Measurements from ENCODE around the gene KCTD21.

DNA sequence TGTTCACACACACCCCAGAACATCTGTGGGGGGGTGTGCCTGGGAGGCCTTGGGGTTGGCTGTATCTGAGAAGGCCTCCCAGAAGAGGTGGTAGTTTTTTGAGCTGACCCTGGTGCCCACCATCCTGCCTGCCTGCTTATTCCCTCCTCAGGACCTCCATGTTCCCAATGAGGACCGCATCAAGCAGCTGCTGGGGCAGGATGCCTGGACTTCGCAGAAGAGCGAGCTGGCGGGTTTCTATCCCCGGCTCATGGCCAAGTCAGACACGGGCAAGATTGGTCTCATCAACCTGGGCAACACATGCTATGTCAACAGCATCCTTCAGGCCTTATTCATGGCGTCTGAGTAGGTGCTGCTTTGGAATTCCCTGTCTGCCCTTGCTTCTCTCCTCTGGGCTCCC, 17.3 kb upstream of the KCTD21 start:
- no peak for TF ChIP-seq ISL1 (CRISPR knock-in tag; IDR thresholded peaks at IDR 0.05)
- no peak for TF ChIP-seq RARB (CRISPR knock-in tag; IDR thresholded peaks at IDR 0.05)
- TF ChIP-seq, protein P1, sequence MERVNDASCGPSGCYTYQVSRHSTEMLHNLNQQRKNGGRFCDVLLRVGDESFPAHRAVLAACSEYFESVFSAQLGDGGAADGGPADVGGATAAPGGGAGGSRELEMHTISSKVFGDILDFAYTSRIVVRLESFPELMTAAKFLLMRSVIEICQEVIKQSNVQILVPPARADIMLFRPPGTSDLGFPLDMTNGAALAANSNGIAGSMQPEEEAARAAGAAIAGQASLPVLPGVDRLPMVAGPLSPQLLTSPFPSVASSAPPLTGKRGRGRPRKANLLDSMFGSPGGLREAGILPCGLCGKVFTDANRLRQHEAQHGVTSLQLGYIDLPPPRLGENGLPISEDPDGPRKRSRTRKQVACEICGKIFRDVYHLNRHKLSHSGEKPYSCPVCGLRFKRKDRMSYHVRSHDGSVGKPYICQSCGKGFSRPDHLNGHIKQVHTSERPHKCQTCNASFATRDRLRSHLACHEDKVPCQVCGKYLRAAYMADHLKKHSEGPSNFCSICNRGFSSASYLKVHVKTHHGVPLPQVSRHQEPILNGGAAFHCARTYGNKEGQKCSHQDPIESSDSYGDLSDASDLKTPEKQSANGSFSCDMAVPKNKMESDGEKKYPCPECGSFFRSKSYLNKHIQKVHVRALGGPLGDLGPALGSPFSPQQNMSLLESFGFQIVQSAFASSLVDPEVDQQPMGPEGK (CRISPR knock-in tag; IDR thresholded peaks at IDR 0.05; ENCODE audit: borderline replicate concordance), result no peak
- TF ChIP-seq TCF4 (CRISPR knock-in tag; IDR thresholded peaks at IDR 0.05; ENCODE audit: borderline replicate concordance), result no peak
- no peak for TF ChIP-seq ARNTL (CRISPR knock-in tag; IDR thresholded peaks at IDR 0.05; ENCODE audit: borderline replicate concordance, low read depth)
- no peak for TF ChIP-seq POU6F1 (CRISPR knock-in tag; IDR thresholded peaks at IDR 0.05; ENCODE audit: borderline replicate concordance, low read depth)
- no peak for TF ChIP-seq ZFP30 (CRISPR knock-in tag; IDR thresholded peaks at IDR 0.05)
- TF ChIP-seq ESRRG (CRISPR knock-in tag; IDR thresholded peaks at IDR 0.05), result no peak
- TF ChIP-seq, protein P2, sequence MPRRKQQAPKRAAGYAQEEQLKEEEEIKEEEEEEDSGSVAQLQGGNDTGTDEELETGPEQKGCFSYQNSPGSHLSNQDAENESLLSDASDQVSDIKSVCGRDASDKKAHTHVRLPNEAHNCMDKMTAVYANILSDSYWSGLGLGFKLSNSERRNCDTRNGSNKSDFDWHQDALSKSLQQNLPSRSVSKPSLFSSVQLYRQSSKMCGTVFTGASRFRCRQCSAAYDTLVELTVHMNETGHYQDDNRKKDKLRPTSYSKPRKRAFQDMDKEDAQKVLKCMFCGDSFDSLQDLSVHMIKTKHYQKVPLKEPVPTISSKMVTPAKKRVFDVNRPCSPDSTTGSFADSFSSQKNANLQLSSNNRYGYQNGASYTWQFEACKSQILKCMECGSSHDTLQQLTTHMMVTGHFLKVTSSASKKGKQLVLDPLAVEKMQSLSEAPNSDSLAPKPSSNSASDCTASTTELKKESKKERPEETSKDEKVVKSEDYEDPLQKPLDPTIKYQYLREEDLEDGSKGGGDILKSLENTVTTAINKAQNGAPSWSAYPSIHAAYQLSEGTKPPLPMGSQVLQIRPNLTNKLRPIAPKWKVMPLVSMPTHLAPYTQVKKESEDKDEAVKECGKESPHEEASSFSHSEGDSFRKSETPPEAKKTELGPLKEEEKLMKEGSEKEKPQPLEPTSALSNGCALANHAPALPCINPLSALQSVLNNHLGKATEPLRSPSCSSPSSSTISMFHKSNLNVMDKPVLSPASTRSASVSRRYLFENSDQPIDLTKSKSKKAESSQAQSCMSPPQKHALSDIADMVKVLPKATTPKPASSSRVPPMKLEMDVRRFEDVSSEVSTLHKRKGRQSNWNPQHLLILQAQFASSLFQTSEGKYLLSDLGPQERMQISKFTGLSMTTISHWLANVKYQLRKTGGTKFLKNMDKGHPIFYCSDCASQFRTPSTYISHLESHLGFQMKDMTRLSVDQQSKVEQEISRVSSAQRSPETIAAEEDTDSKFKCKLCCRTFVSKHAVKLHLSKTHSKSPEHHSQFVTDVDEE (CRISPR knock-in tag; IDR thresholded peaks at IDR 0.05), result no peak
- TF ChIP-seq GLIS3 (CRISPR knock-in tag; IDR thresholded peaks at IDR 0.05), result no peak
- no peak for TF ChIP-seq ZFP3 (CRISPR knock-in tag; IDR thresholded peaks at IDR 0.05)
- TF ChIP-seq, protein P3, sequence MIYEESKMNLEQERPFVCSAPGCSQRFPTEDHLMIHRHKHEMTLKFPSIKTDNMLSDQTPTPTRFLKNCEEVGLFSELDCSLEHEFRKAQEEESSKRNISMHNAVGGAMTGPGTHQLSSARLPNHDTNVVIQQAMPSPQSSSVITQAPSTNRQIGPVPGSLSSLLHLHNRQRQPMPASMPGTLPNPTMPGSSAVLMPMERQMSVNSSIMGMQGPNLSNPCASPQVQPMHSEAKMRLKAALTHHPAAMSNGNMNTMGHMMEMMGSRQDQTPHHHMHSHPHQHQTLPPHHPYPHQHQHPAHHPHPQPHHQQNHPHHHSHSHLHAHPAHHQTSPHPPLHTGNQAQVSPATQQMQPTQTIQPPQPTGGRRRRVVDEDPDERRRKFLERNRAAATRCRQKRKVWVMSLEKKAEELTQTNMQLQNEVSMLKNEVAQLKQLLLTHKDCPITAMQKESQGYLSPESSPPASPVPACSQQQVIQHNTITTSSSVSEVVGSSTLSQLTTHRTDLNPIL (CRISPR knock-in tag; IDR thresholded peaks at IDR 0.05; ENCODE audit: low read depth), result no peak
- TF ChIP-seq PPARA (CRISPR knock-in tag; IDR thresholded peaks at IDR 0.05; ENCODE audit: borderline replicate concordance), result no peak
- TF ChIP-seq, protein P4, sequence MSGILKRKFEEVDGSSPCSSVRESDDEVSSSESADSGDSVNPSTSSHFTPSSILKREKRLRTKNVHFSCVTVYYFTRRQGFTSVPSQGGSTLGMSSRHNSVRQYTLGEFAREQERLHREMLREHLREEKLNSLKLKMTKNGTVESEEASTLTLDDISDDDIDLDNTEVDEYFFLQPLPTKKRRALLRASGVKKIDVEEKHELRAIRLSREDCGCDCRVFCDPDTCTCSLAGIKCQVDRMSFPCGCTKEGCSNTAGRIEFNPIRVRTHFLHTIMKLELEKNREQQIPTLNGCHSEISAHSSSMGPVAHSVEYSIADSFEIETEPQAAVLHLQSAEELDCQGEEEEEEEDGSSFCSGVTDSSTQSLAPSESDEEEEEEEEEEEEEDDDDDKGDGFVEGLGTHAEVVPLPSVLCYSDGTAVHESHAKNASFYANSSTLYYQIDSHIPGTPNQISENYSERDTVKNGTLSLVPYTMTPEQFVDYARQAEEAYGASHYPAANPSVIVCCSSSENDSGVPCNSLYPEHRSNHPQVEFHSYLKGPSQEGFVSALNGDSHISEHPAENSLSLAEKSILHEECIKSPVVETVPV (CRISPR knock-in tag; IDR thresholded peaks at IDR 0.05), result no peak

Measured in SK-N-SH treated with all-trans-retinoic acid at 6 μM for 48 hours (cell line).